CD4-positive, alpha-beta T cell (primary cell): ENCODE measurements around the gene CEP104. TPM values are rescaled to one million over a fixed set of nuclear protein-coding genes. Genes with fewer than 3 reads are reported as not detected.
A peak's percentile ranks its signal among the peaks of the same experiment; 100 is the strongest.

Experiments used
- ATAC-seq: fragments of 200-7000 bp; cut with Tn5 transposase; one replicate; pipeline ENCODE4 v1.10.0; 2022; ENCODE audit warnings: mild to moderate bottlenecking; ENCODE audit not compliant: poor library complexity
- CTCF ChIA-PET: fragments of 350-600 bp; sonication (Branson Sonifier 250); formaldehyde crosslinking; loops from one replicate; lab custom pipeline; 2021; ENCODE audit warnings: antibody characterized with exemption, inconsistent platforms; lab: Charles Lee
- POLR2A ChIA-PET: fragments of 350-600 bp; sonication (Branson Sonifier 250); formaldehyde crosslinking; loops from one replicate; lab custom pipeline; 2021; ENCODE audit warnings: antibody characterized with exemption, inconsistent platforms; lab: Charles Lee
- DNase-seq, 14 experiments: peaks; one replicate each; pipeline ENCODE4 v3.0.0-alpha.2; 2013 to 2020; ENCODE audit warnings: mixed read lengths in 2 of 14
- H3K27ac ChIP-seq, 2 donors: one replicate each; pipeline versions ENCODE4 v1.5.1 to v1.7.0; 2013; ENCODE audit warnings: low read length in 2 of 2, low read depth in 1 of 2, mild to moderate bottlenecking in 1 of 2
- H3K27me3 ChIP-seq, 2 experiments: 1 replicate in 1 of 2; 2 replicates in 1 of 2; pipeline versions ENCODE4 v1.6.1 to v1.7.0; 2013; ENCODE audit warnings: low read length in 2 of 2, control low read depth in 1 of 2, mild to moderate bottlenecking in 1 of 2, moderate library complexity in 1 of 2; ENCODE audit not compliant: insufficient read depth in 2 of 2, control insufficient read depth in 1 of 2
- H3K36me3 ChIP-seq: one replicate; pipeline ENCODE4 v1.6.1; 2013; ENCODE audit warnings: low read length, control low read depth; ENCODE audit not compliant: insufficient read depth
- H3K4me1 ChIP-seq: one replicate; pipeline ENCODE4 v1.6.1; 2013; ENCODE audit warnings: low read length, control low read depth; ENCODE audit not compliant: insufficient read depth
- H3K4me3 ChIP-seq: one replicate; pipeline ENCODE4 v1.5.1; 2013; ENCODE audit warnings: mild to moderate bottlenecking, low read length, moderate library complexity
- H3K9me3 ChIP-seq, 2 experiments: 1 replicate in 1 of 2; 2 replicates in 1 of 2; pipeline versions ENCODE4 v1.6.1 to v1.7.0; 2013; ENCODE audit warnings: low read length in 2 of 2, mild to moderate bottlenecking in 2 of 2, control low read depth in 1 of 2, moderate library complexity in 1 of 2; ENCODE audit not compliant: control insufficient read depth in 1 of 2, insufficient read depth in 1 of 2
- H3K27ac Mint-ChIP-seq: one replicate; pipeline ENCODE4 v1.8.0; 2020; ENCODE audit warnings: mixed read lengths
- H3K27me3 Mint-ChIP-seq: one replicate; pipeline ENCODE4 v1.8.0; 2021; ENCODE audit warnings: mixed read lengths
- H3K36me3 Mint-ChIP-seq: one replicate; pipeline ENCODE4 v1.8.0; 2021; ENCODE audit warnings: low read depth, mixed read lengths
- H3K4me1 Mint-ChIP-seq: one replicate; pipeline ENCODE4 v1.8.0; 2021; ENCODE audit warnings: low read depth, mixed read lengths
- H3K4me3 Mint-ChIP-seq: one replicate; pipeline ENCODE4 v1.8.0; 2020; ENCODE audit warnings: mild to moderate bottlenecking, mixed read lengths
- H3K9me3 Mint-ChIP-seq: one replicate; pipeline ENCODE4 v1.8.0; 2020; ENCODE audit warnings: mixed read lengths
- intact Hi-C, 2 experiments: fragments of 100-400 bp; cut with DNase I in 1 of 2; cut with micrococcal nuclease in 1 of 2; formaldehyde crosslinking; loops; one replicate each; pipeline versions ENCODE4 v1.15.1 to v1.9.0; 2023 to 2025; cut with DNase I, micrococcal nuclease
- total RNA-seq, 174 experiments: library from RNA in 2 of 174; stranded (reverse) in 2 of 174; gene quantifications; one replicate each; pipeline ENCODE4 v1.2.3 and lab custom pipeline; 2021 to 2026
- TF ChIP-seq, protein P1 (sequence below): fragments of 200-600 bp; IDR thresholded peaks from one replicate; pipeline ENCODE4 v1.8.0; 2022; ENCODE audit warnings: antibody characterized with exemption, mild to moderate bottlenecking

Gene CEP104
- total RNA-seq, 2 experiments from 2014 or later: 16.6 to 20.5 TPM

- Mint-ChIP-seq H3K27me3 (no peaks in the 10 kb centered on the region), H3K27ac (peak overlapping the region; percentile 30), H3K4me3 (peak overlapping the region; percentile 54), H3K36me3 (peaks cover 4% of the 10 kb centered on the region), H3K9me3 (no peaks in the 10 kb centered on the region), H3K4me1 (peaks cover 33% of the 10 kb centered on the region)
- ATAC-seq (no peak), DNase-seq (no peak)
- TF ChIP-seq, protein P1, sequence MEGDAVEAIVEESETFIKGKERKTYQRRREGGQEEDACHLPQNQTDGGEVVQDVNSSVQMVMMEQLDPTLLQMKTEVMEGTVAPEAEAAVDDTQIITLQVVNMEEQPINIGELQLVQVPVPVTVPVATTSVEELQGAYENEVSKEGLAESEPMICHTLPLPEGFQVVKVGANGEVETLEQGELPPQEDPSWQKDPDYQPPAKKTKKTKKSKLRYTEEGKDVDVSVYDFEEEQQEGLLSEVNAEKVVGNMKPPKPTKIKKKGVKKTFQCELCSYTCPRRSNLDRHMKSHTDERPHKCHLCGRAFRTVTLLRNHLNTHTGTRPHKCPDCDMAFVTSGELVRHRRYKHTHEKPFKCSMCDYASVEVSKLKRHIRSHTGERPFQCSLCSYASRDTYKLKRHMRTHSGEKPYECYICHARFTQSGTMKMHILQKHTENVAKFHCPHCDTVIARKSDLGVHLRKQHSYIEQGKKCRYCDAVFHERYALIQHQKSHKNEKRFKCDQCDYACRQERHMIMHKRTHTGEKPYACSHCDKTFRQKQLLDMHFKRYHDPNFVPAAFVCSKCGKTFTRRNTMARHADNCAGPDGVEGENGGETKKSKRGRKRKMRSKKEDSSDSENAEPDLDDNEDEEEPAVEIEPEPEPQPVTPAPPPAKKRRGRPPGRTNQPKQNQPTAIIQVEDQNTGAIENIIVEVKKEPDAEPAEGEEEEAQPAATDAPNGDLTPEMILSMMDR: no peak
- intact Hi-C loops: loop anchor here in 1 of 2 experiments (10.0 kb wide), 1 partner anchor 281 kb away; the partner anchor contains the start of gene TPRG1L
- Histone ChIP-seq H3K4me3 (no peak overlapping the region), H3K9me3 (peaks cover 0 to 2% of the 10 kb centered on the region in 2 experiments), H3K4me1 (peaks cover 47% of the 10 kb centered on the region), H3K27me3 (no peaks in the 10 kb centered on the region), H3K36me3 (no peaks in the 10 kb centered on the region), H3K27ac (no peak overlapping the region)
- CTCF ChIA-PET: no interaction called here
- POLR2A ChIA-PET: no interaction called here
Observed at GRCh38 chr1:3905266-3905952, 48.4 kb upstream of the CEP104 start.

DNA sequence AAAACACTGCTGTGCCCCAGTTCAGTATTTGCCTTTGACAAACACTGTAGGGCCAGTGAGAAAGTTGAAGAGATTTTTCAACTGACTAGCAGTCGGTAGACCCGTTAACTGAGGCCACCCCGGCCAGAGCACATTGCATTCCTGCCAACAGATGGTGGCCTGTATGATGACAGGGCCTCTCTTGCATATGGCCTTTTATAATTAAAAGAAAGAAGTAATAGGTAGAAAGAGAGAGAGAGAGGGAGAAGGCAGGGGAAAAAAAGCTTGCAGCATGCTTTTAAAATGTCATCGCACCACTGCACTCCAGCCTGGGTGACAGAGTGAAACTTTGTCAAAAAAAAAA is 47.8 kb upstream of the CEP104 start:
- peaks cover 47% of the 10 kb centered on the region for H3K4me1 ChIP-seq
- no peaks in the 10 kb centered on the region for H3K27me3 Mint-ChIP-seq
- no peak overlapping the region for H3K4me3 Mint-ChIP-seq
- peaks cover 39% of the 10 kb centered on the region for H3K4me1 Mint-ChIP-seq
- DNase-seq (no peak), ATAC-seq (no peak)
- H3K27ac Mint-ChIP-seq: peak overlapping the region; percentile 44
- H3K27ac ChIP-seq: no peak overlapping the region
- H3K9me3 ChIP-seq: no peaks in the 10 kb centered on the region
- no peak overlapping the region for H3K4me3 ChIP-seq
- intact Hi-C loops: loop anchor here in 1 of 2 experiments (5.0 to 10.0 kb wide), 2 partner anchors 280 to 1648 kb away; partner anchors contain the start of gene TPRG1L
- H3K27me3 ChIP-seq: no peaks in the 10 kb centered on the region
- peaks cover 9% of the 10 kb centered on the region for H3K36me3 Mint-ChIP-seq
- no peaks in the 10 kb centered on the region for H3K9me3 Mint-ChIP-seq
- TF ChIP-seq, protein P1: no peak
- no peaks in the 10 kb centered on the region for H3K36me3 ChIP-seq
- ChIA-PET POLR2A (interaction anchor here (2.2 kb wide), 1 partner anchor 48 kb away, joined by 8 read pairs; the partner anchor contains the start of genes CEP104 and DFFB), CTCF (no interaction called here)

DNA sequence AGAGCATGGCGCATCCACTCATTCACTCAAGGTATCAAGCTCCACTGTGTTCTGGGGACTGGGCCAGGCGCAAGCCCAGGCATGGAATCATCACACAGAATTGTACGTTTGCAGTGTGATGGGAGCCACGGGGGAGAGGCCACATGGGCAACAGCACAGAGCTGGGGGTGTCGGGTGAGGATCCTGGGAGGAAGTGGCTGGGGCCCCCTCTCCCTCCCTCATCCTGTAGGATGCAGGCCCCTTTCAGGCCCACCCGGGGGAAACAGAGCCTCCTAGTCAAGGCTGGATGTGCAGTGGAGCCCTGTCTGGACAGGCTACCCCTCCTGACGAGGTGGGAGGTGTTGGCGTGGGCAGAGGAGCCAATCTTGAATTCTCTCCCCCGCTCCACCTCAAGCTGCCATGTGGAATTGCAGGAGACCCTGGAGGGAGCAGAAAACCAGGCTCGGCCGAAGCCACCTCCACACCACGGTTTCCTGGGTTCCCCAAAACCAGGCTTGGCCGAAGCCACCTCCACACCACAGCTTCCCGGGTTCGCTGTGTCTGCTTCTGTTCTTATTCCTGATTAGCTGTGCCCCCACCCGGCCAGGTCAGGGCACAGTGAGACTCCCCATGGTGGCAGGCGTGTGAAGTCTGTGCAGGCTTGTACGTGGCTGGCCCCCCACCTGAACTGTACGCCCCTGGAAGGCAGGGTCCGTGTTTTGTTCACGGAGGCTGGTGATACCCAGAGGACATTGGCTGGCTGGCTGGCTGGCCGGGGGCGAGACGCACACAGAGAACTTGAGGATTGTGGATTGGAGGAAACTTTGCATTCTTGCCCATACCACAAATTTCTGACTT is 47.2 kb upstream of the CEP104 start:
- ChIA-PET POLR2A (interaction anchor here (2.2 kb wide), 1 partner anchor 47 kb away, joined by 8 read pairs; the partner anchor contains the start of genes CEP104 and DFFB), CTCF (no interaction called here)
- Mint-ChIP-seq H3K9me3 (no peaks in the 10 kb centered on the region), H3K27ac (peak overlapping the region; percentile 90), H3K4me1 (peaks cover 43% of the 10 kb centered on the region), H3K36me3 (peaks cover 11% of the 10 kb centered on the region), H3K27me3 (no peaks in the 10 kb centered on the region), H3K4me3 (peak overlapping the region; percentile 54)
- H3K36me3 ChIP-seq: no peaks in the 10 kb centered on the region
- ATAC-seq: no peak
- TF ChIP-seq, protein P1: no peak
- peak overlapping the region in 1 of 2 donors; percentile 78 for H3K27ac ChIP-seq
- no peak for DNase-seq
- H3K4me1 ChIP-seq: peaks cover 53% of the 10 kb centered on the region
- no peaks in the 10 kb centered on the region for H3K27me3 ChIP-seq
- H3K9me3 ChIP-seq: no peaks in the 10 kb centered on the region
- H3K4me3 ChIP-seq: no peak overlapping the region
- intact Hi-C loops: loop anchor here in 1 of 2 experiments (5.0 to 10.0 kb wide), 2 partner anchors 279 to 1647 kb away; partner anchors contain the start of gene TPRG1L
